GM18517 (cell line): ENCODE results near the gene MLF2.

Experiments used
- ATAC-seq: cut with Tn5 transposase; IDR thresholded peaks from one replicate; pipeline ENCODE4 v1.9.1; 2021; ENCODE audit warnings: mild to moderate bottlenecking, moderate library complexity; ENCODE audit not compliant: unreplicated experiment

The MLF2 gene

DNA sequence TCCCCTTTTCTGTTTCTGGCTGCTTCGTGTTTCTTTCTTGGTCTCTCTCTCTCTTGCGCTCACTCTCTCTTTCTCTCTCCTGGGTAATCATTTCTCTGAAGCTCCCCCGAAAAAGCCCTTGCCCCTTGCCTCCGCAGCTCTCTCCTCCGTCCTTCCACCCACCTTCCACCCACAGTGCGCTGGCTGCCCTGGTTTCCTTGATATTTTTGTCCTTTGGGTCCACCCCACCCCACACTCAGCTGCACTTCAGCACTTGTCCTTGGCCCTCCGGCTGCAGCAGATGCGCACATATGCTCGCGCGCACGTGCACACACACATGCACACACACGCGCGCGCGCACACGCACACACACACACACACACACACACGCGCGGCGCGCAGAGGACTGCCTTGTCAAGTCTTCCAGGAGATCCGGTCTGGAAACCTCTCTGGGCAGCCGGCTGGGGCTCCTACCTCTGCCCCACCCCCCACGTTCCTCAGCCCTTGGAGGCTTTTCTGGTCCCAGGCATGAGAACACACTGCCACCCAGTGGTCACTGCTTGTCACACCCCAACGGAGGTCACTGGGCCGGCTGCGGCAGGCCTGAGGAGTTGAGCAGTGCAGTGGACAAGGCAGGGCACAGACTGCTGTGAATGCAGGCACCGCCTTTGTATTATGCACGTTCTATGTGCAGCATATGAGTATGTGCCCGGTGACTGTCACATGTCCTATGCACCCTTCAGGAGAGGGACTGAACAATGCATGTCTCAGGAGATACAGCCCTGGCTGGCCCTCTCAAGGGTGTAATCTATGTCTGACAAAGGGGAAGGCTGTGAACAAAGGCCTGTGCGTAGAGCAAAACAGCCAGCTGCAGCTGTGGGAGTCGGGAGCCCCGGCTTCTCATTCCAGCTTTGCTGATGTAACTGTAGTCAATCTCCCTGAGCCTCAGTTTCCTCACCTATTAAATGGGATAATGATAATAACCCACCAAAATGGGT lies 25.9 kb upstream of the MLF2 start:
- peak; percentile 80 for ATAC-seq

DNA sequence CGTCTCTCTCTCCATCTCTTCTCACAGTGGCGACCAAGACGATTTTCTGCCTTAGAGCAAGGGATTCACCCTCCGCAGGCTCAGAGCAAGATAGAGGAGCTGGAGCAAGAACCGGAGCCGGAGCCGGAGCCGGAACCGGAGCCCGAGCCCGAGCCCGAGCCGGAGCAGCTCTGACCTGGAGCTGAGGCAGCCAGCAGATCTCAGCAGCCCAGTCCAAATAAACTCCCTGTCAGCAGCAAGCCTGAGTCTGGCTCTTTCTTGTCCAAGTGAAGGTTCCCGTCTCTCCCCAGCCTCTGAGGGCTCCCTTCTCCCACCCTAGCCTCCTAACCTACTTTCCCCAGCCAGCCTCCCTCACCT lies 25.3 kb upstream of the MLF2 start:
- no peak for ATAC-seq

DNA sequence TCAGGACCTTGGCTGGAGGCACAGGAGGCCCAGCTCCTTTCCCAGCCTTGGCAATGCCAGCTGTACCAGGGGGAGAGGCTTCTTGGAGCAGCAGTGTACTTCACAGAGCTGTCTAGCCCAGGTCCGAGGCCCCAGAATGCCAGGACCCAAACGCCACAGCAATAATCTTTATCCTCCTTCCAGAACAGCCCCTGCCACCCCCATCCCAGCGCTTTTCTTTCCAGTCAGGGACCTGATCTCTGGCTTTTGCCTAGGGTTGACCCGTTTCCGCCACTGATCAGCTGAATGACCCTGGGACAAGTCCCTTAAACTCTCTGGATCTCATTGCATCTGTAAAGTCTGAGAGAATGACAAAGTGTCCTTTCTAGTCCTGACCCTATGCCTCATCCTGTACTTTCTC lies 24.4 kb upstream of the MLF2 start:
- ATAC-seq = no peak

DNA sequence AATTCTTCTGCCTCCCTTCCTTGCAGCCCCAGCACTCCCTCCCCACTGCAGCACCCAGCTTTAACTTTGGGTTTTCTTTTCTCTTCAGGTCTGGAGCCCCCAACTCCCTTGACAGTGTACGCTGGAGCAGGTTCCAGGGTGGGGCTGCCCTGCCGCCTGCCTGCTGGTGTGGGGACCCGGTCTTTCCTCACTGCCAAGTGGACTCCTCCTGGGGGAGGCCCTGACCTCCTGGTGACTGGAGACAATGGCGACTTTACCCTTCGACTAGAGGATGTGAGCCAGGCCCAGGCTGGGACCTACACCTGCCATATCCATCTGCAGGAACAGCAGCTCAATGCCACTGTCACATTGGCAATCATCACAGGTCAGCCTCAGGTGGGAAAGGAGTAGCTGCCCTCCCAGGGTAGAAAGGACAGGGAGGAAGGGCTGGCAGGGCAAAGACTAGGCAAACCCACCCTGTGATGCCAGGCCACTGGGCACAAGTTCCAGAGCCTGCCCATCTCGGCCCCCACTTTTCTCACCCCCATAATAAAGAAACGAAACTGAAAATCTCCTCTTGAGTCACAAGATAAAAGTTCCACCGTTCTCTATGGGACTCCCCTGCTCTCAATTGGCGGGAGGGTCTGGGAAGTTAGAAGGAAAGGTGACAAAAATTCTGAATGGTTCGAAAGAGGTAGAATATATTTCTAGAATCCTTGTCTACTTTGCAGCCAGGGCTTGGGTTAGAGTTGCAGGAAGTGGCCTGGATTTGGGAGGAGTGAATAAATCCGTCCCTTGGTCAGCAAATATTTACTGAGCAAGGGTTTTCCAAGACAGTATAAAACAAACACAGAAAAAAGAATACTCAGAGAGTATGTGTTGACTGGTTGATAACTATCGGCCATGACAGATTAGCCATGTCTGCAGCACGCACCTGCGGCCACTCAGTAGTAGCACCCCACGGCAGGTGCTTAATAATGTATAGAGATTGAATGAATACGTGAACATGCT lies 22.5 kb upstream of the MLF2 start:
- ATAC-seq = no peak

DNA sequence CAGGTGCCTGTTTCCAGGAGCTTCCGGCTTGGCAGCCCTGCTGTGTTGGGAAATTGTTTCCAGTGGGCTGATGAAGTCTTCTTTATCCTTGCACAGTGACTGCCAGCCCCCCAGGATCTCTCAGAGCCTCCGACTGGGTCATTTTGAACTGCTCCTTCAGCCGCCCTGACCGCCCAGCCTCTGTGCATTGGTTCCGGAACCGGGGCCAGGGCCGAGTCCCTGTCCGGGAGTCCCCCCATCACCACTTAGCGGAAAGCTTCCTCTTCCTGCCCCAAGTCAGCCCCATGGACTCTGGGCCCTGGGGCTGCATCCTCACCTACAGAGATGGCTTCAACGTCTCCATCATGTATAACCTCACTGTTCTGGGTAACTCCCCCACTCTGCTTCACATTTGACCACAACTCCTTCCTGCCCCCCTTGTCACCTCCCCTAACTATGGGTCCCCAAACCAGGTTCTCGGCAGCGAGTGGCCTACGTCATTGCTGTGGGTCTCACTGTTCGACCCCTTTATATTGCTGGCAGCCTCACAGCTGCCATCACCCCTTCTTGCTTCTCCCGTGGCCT lies 21.6 kb upstream of the MLF2 start:
- no peak for ATAC-seq

DNA sequence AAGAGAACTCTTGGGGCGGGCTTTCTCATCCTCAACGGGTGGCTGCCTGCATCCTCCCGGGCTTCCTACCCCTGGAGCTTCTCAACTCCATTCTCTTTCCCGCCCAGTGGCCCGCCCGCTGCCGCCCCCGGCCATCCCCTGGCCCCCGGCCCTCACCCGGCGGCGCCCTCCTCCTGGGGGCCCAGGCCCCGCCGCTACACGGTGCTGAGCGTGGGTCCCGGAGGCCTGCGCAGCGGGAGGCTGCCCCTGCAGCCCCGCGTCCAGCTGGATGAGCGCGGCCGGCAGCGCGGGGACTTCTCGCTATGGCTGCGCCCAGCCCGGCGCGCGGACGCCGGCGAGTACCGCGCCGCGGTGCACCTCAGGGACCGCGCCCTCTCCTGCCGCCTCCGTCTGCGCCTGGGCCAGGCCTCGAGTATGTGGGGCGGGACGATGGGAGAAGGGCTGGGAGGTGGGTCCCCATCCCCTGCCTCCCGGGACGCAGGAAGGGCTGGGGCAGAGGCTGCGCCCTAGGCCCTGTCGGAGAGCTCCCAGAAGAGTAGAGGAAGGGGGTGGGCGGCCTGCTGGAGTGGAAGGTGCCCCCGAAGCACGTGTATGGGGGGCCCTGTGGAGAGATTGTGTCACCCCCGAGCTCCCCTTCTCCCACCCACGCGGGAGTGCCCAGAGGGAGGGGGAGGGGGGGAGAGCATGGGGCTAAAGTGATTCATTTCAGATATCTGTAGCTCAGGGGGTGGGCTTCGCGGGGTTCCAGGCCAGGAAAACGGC lies 20.8 kb upstream of the MLF2 start:
- no peak for ATAC-seq

DNA sequence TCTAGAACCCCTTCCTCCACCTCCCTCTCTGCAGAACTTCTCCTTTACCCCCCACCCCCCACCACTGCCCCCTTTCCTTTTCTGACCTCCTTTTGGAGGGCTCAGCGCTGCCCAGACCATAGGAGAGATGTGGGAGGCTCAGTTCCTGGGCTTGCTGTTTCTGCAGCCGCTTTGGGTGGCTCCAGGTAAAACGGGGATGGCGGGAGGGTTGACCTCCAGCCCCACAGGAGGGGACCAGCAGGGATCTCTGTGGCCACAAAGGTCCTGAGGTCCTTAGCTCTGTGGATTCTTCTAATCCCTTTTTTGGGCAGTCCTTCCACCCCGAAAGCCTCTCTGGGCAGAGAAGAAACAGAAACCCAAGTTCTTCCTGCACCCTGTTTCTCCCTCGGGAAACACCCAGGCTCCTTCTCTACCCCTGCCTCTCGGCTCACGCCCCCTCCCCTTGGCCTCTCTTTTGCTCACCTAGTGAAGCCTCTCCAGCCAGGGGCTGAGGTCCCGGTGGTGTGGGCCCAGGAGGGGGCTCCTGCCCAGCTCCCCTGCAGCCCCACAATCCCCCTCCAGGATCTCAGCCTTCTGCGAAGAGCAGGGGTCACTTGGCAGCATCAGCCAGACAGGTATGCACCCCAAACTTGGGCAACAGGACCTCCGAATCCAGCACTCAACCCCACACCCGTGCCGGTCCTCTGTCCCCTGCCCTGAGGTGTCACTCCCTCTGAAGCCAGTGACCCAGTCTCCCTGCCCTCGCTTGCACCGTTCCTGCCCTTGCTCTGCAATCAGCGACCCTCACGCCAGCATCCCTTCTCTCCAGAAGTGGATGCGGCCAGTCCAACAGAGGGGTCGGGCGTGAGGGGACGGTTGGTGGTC lies 20.0 kb upstream of the MLF2 start:
- ATAC-seq = no peak

DNA sequence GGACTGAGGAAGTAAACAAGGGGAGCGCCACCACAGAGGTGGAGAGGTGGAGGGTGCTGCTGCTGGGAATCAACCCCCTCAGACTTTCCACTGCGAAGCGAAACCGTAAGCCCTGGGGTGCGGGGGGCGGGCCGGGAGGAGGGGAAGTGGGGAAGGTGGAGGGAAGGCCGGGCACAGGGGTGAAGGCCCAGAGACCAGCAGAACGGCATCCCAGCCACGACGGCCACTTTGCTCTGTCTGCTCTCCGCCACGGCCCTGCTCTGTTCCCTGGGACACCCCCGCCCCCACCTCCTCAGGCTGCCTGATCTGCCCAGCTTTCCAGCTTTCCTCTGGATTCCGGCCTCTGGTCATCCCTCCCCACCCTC lies 19.4 kb upstream of the MLF2 start, which contains the start of gene LAG3:
TSS of gene LAG3 (plus strand) at position 190 of the 365 bp plus-strand sequence. CDS start 333 bp downstream, outside the sequence.
- no peak for ATAC-seq

DNA sequence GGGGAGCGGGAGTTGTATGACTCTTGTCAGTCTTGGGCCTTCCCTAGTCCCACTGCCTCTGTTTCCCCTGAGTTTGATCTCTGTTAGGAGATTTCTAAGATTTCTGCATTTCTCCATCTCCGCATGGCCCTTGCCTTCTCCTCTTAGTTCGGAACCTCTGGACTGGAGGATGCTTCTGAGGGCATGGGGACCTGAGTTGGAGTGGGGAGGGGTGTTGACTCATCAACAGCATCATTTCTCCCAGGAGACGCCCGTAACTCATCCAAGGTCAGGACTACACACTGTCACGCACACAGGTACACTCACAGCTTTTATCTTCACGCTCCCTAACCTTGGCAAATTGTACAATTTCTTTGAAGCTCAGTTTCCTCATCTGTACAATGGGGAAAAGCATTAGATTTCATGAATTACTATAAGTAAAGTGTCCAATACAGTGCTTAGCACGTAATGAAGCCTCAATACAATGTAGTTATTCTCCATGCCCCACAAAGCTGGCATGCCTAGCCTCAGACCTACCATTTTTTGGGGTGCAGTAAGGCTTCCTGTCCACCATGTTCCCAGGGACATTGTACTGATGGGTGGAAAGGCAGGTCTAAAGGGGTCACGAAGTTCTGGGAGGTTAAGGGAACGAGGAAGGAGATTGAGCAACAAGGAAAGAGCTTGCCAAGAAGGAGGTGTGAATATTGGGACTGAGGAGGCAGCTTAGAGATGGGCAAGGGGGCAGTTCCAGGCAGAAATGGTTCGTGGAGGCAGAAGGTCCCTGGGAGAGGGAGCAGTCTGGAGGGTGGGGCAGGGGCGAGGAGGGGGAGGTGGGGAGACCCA lies 18.8 kb upstream of the MLF2 start:
- ATAC-seq = no peak

DNA sequence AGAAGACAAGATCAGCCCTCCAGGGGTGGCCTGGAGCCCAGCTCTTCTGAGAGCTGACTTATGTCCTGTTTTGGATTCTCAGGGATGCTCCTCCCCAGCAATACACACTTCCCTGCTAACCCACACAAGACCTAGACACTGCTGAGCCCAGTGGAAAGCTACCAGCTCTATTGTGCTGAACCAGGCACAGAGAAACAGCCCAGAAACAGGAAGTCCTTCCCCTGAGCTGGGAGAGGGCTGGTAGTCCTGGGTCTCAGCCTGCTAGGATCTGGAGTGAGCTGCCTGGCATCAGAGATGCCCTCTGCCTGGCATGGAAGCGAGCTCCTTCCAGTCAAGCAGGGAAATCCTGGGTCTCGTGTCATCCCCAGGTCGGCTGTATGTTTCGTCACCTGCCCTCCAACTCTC lies 18.2 kb upstream of the MLF2 start:
- ATAC-seq = no peak

DNA sequence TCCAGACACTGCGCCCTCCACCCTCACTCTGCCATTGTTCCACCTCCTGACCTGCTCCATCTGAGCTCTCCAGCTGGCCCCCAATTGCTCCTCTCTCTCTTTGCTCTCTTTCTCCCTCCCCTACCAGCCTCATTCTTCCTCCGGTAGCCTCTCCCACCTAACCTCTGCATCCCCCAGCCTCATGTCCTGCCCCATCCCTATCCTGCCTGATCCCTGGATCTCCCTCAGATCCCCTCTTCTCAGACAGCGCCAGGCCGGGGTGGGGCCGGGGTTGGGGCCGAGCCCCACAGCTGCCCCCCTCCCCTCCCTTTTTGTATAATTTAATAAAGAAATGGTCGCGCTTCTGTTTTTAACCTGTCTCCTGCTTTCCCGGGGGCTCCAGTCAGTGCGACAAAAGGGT lies 17.7 kb upstream of the MLF2 start:
- ATAC-seq = no peak

DNA sequence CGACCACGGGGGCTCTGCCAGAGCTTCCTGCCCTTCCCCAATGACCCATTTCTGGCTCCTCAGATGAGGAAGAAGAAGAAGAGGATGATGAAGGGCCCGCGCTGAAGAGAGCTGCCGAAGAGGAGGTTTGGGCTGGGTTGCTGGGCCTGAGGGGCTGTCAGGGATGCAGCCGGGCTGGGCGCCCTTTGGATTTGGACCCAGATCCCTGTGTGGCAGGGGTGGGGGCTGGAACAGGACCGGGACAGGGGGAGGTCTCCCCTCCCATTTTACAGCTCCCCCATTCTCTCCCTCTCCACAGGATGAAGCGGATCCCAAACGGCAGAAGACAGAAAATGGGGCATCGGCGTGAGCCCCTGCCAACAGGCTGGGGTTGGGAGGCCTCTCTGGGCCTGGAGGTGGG lies 17.2 kb upstream of the MLF2 start:
- no peak for ATAC-seq

DNA sequence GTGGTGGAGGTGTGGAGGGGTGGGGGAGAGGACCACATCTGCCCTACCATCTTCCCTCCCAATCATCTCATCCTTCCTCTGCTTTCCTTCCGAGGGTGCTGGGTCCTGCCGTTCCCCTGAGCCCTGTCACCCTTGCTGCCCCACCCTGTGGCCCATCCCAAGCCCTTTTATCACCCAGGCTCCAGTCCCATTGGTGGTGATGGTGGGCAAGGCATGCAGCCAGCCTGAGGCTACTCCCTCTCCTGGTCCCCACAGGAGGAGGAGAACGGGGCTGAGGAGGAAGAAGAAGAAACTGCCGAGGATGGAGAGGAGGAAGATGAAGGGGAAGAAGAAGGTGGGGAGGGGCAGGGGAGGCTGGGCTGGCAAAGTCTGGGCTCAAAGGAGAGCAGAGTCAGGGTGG lies 16.7 kb upstream of the MLF2 start:
- ATAC-seq = no peak

DNA sequence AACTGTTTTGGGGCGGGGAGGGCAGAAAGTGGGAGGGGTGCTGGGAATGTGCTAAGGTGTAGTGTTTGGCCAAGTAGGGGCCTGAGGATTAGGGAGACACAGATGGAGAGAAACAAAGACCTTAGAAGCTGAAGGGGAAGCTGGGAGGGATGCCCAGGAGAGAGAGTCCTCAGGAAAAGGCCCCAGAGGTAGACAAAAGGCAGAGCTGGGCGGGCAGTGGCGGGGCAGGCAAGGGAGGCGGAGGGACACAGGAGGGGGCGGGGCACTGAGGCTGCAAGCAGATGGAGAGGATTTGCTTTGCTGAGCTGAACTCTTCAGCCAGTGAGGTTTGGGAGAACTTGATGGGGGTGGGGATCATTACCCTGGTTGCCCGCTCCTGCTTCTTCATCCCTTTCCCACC lies 16.0 kb upstream of the MLF2 start:
- no peak for ATAC-seq

DNA sequence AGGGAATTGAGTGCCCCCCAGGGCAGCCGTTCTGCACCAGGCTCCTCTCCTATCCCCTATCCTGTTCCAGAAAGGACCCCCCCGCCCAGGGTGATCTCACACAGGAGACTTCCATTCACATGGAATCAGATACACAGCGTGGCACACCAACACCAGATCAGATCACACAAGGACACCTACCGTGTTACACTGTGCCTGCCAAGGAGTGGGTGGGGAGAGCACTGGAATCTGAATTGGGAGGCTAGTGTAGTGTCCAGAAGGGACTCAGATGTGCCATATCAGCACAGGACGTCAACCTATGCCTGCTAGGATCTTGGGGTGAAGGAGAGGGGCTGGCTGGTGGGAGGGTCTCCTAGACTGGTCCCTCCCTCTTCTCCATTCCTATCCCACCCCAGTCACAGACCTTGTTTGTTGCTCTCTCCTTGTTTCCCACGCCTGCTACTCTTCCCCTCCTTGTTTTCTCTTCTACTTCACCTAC lies 15.5 kb upstream of the MLF2 start:
- ATAC-seq = no peak

DNA sequence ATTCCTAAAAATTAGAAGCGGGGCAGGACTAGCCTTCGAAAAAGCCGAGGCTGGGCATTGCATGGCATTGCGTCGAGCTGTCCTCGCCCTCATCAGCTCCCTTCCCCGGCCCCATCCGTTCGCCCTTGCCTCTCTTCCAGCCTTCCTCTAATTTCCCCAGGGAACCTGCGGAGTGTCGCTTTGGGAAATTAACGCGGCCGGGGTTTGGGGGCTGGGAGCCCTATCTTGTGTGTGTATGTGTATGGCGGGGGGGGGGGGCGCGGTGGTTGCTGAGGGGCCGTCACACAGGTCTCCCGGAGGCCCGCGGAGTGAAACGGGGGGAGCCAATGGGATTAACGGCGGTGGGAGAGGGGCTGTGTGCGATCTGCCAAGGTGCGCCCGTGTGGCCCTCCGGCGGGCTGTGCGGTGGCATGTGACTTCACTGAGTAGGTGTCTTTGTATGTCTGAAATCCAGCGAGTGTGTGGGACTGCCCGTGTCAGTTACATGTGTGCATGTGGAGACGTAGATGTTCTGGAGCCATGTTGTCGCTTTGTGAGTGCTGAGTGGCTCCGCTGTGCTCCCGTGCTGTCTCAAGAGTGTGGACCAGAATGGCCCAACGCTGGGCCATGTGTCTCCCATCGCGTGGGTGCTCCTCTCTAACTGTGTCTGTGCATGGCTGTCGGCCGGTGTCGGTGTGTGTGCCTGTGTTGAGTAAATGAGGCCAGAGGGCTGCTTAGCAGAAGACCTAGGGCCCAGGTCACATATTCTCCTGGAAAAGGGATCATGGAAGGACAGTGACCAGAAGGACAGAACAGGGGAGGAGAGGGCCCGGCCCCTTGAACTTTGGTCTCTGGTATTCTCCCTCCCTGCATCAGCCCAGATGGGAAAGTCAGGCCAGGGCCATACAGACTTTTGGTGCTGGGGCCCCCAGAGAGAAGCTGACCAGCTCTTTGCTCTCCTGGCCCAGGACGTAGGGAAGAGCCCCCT lies 14.7 kb upstream of the MLF2 start:
- no peak for ATAC-seq

DNA sequence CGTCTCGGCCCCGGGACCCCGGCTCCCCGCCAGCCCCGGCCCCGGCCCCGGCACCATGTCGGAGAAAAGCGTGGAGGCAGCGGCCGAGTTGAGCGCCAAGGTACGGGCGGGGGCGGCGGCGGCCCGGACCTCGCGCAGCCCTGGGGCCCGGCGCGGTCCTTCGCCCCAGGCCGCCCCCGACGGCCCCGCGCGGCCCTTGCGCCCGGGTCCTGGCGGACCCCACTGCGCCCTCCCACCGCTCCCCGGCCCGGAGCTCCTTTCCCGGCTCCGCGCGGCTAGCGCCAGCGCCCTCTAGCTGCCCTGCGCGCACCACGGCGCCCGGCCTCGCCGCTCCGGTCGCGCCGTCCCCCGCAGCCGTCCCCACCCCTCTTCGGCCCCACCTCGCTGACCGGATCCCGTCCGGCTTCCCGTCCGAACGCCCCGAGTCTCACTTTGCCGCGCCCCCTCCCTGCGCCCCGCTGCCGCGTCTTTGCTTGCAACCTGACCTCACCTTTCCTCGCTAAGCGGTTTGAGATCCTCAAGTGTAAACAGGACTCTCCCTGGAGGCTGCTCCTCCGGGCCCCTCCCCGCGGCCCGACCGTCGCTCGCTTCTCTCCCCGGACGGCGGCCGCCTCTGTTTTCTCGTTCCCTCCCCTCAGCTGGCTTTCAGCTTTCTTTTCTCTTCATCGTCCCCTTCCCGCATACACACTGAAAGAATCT lies 13.9 kb upstream of the MLF2 start:
- ATAC-seq = no peak
